ENCODE data around the gene MRPL22.
"Not testable (repeated sequence)": the region's sequence is repeated elsewhere in the genome, so short reads cannot be mapped to it uniquely, and the experiment has no call there.

The MRPL22 gene

GRCh38 chr5:154940772-154941620 lies at the start of gene MRPL22:
MRPL22 (plus strand) TSS chr5:154941073; CDS start chr5:154941111, 38 bp downstream.
- peak; percentile 81 for DNase-seq

- DNase-seq: no peak
These were observed 48.5 kb upstream of the MRPL22 start for GRCh38 chr5:154892369-154892771.

- DNase-seq: no peak
These were observed 47.5 kb upstream of the MRPL22 start for GRCh38 chr5:154893381-154893780.

GRCh38 chr5:154895606-154896561 lies 45.0 kb upstream of the MRPL22 start:
- DNase-seq: no peak

- DNase-seq: no peak
These were observed 44.2 kb upstream of the MRPL22 start for GRCh38 chr5:154896562-154897165.

GRCh38 chr5:154898210-154898609 lies 42.7 kb upstream of the MRPL22 start:
- no peak for DNase-seq

GRCh38 chr5:154899151-154899816 lies 41.6 kb upstream of the MRPL22 start:
- DNase-seq: no peak

GRCh38 chr5:154900066-154900465 lies 40.8 kb upstream of the MRPL22 start:
- DNase-seq: no peak

GRCh38 chr5:154901276-154901675 lies 39.6 kb upstream of the MRPL22 start:
- DNase-seq: no peak

GRCh38 chr5:154901913-154902312 lies 39.0 kb upstream of the MRPL22 start:
- no peak for DNase-seq

GRCh38 chr5:154905601-154906000 lies 35.3 kb upstream of the MRPL22 start:
- not testable (repeated sequence) for DNase-seq

- DNase-seq: no peak
These were observed 24.0 kb upstream of the MRPL22 start for GRCh38 chr5:154916874-154917273.

- DNase-seq: no peak
These were observed 23.1 kb upstream of the MRPL22 start for GRCh38 chr5:154917757-154918156.

GRCh38 chr5:154923441-154924430 lies 17.1 kb upstream of the MRPL22 start:
- no peak for DNase-seq

GRCh38 chr5:154933537-154933936 lies 7.3 kb upstream of the MRPL22 start:
- DNase-seq: no peak

GRCh38 chr5:154934881-154935280 lies 6.0 kb upstream of the MRPL22 start:
- DNase-seq: no peak

- no peak for DNase-seq
These were observed 3.6 kb upstream of the MRPL22 start for GRCh38 chr5:154937186-154937717.

- DNase-seq: no peak
These were observed 3.0 kb upstream of the MRPL22 start, which contains the start of gene GEMIN5 for GRCh38 chr5:154937718-154938466. GEMIN5 (minus strand) TSS chr5:154938211; CDS start chr5:154938133, 78 bp downstream.

GRCh38 chr5:154939387-154939786 lies 1.5 kb upstream of the MRPL22 start:
- DNase-seq: not testable (repeated sequence)

GRCh38 chr5:154940375-154940771 lies 500 bp upstream of the MRPL22 start:
- no peak for DNase-seq
